OCI-LY1 (cell line): Measurements from ENCODE around the gene FAM76B.

Experiments
- H2AFZ ChIP-seq: fragments of 200-600 bp; sonication (generic), shearing (Covaris generic); 2 replicates; pipeline ENCODE4 v1.6.0; 2014; ENCODE audit warnings: antibody characterized with exemption, mild to moderate bottlenecking, low read length
- H3F3A ChIP-seq: fragments of 200-600 bp; sonication (generic), shearing (Covaris generic); 2 replicates; pipeline ENCODE4 v1.6.0; 2014; ENCODE audit warnings: mild to moderate bottlenecking, antibody characterized with exemption, low read length, moderate library complexity; ENCODE audit not compliant: insufficient read depth
- H3K27ac ChIP-seq: fragments of 200-600 bp; sonication (generic); 2 replicates; pipeline ENCODE4 v1.5.1; 2014; ENCODE audit warnings: low read length, mixed run types, mild to moderate bottlenecking, low read depth; ENCODE audit not compliant: poor library complexity, severe bottlenecking
- H3K27me3 ChIP-seq: fragments of 200-600 bp; sonication (generic); 2 replicates; pipeline ENCODE4 v1.6.0; 2014; ENCODE audit warnings: antibody characterized with exemption, mild to moderate bottlenecking, low read length, moderate library complexity; ENCODE audit not compliant: insufficient read depth
- H3K36me3 ChIP-seq: fragments of 200-600 bp; sonication (generic); 2 replicates; pipeline ENCODE4 v1.6.1; 2014; ENCODE audit warnings: mild to moderate bottlenecking, antibody characterized with exemption, low read length, moderate library complexity, mixed read lengths; ENCODE audit not compliant: insufficient read depth
- H3K4me1 ChIP-seq: fragments of 200-600 bp; sonication (generic); 2 replicates; pipeline ENCODE4 v1.5.1; 2014; ENCODE audit warnings: mild to moderate bottlenecking, low read length, moderate library complexity; ENCODE audit not compliant: insufficient read depth, severe bottlenecking
- H3K4me2 ChIP-seq: fragments of 200-600 bp; sonication (generic), shearing (Covaris generic); 2 replicates; pipeline ENCODE4 v1.6.1; 2014; ENCODE audit warnings: low read length
- H3K4me3 ChIP-seq: fragments of 200-600 bp; sonication (generic); 2 replicates; pipeline ENCODE4 v1.5.1; 2014; ENCODE audit warnings: low read length, low read depth, mild to moderate bottlenecking, mixed read lengths; ENCODE audit not compliant: poor library complexity, severe bottlenecking
- H3K79me2 ChIP-seq: fragments of 200-600 bp; shearing (Covaris generic); 2 replicates; pipeline ENCODE4 v1.6.1; 2016; ENCODE audit warnings: mixed run types, low read length, mixed read lengths; ENCODE audit not compliant: insufficient read depth
- H3K9ac ChIP-seq: fragments of 200-600 bp; sonication (generic), shearing (Covaris generic); 2 replicates; pipeline ENCODE4 v1.6.1; 2014; ENCODE audit warnings: mild to moderate bottlenecking, low read length, mixed read lengths
- H3K9me2 ChIP-seq: fragments of 200-600 bp; sonication (generic), shearing (Covaris generic); 2 replicates; pipeline ENCODE4 v1.6.1; 2014; ENCODE audit warnings: low read depth, mild to moderate bottlenecking, low read length, mixed read lengths
- H3K9me3 ChIP-seq: fragments of 200-600 bp; shearing (Covaris generic); 2 replicates; pipeline ENCODE4 v1.6.1; 2014; ENCODE audit warnings: low read length, mixed read lengths
- H4K20me1 ChIP-seq: fragments of 200-600 bp; sonication (generic), shearing (Covaris generic); 2 replicates; pipeline ENCODE4 v1.6.0; 2016; ENCODE audit warnings: mild to moderate bottlenecking, low read length; ENCODE audit not compliant: insufficient read depth
- EZH2 ChIP-seq: fragments of 200-600 bp; sonication (generic), shearing (Covaris generic); IDR thresholded peaks from 2 replicates; pipeline ENCODE4 v1.8.0; 2017; ENCODE audit warnings: borderline replicate concordance, mixed run types, mild to moderate bottlenecking, antibody characterized with exemption, low read length, moderate library complexity, mixed read lengths
- TF ChIP-seq, protein P1 (sequence below): fragments of 200-600 bp; sonication (generic), shearing (Covaris generic); IDR thresholded peaks from 2 replicates; pipeline ENCODE4 v1.5.1; 2017; ENCODE audit warnings: mild to moderate bottlenecking, antibody characterized with exemption, low read length, moderate library complexity, mixed read lengths

The FAM76B gene

DNA sequence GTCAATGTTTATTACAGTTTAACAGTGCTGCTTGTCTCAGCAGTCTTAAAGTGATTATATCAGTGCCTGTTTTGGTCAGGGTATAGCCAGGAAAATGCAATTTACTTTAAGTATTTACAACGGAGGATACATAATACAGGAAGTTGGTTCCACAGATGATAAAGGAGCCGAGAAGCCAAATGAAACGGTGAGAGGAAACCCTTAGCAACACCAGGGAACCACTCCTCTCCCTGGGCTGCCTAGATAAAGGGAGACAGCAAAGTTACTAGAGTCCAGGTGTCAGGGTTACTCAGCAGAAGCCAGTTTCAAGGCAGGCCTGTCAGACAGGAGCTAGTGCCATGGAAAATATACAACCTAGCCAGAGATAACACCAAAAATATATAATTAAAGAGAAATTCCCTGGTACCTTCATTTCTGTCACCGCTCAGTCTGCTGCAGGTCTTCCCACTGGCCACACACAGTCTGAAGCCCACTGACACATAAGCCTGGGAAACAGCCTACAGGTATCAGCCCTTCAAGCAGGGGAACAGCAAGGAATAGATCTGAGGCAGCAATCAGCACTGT lies 55.5 kb downstream of the FAM76B start:
- TF ChIP-seq, protein P1, sequence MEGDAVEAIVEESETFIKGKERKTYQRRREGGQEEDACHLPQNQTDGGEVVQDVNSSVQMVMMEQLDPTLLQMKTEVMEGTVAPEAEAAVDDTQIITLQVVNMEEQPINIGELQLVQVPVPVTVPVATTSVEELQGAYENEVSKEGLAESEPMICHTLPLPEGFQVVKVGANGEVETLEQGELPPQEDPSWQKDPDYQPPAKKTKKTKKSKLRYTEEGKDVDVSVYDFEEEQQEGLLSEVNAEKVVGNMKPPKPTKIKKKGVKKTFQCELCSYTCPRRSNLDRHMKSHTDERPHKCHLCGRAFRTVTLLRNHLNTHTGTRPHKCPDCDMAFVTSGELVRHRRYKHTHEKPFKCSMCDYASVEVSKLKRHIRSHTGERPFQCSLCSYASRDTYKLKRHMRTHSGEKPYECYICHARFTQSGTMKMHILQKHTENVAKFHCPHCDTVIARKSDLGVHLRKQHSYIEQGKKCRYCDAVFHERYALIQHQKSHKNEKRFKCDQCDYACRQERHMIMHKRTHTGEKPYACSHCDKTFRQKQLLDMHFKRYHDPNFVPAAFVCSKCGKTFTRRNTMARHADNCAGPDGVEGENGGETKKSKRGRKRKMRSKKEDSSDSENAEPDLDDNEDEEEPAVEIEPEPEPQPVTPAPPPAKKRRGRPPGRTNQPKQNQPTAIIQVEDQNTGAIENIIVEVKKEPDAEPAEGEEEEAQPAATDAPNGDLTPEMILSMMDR, result no peak
- no peak overlapping the region for H3K4me2 ChIP-seq
- H3K27ac ChIP-seq, result no peak overlapping the region
- no peaks in the 10 kb centered on the region for H3K79me2 ChIP-seq
- no peak overlapping the region for H3K4me3 ChIP-seq
- no peaks in the 10 kb centered on the region for H4K20me1 ChIP-seq
- H3K27me3 ChIP-seq, result no peaks in the 10 kb centered on the region; the same call in 1 of the 2 replicates
- no peaks in the 10 kb centered on the region for H3K4me1 ChIP-seq
- H3K9me2 ChIP-seq, result no peaks in the 10 kb centered on the region
- H2AFZ ChIP-seq, result no peak overlapping the region
- H3K36me3 ChIP-seq, result no peaks in the 10 kb centered on the region
- no peak overlapping the region for H3K9ac ChIP-seq
- no peaks in the 10 kb centered on the region for H3K9me3 ChIP-seq
- no peaks in the 10 kb centered on the region for H3F3A ChIP-seq

DNA sequence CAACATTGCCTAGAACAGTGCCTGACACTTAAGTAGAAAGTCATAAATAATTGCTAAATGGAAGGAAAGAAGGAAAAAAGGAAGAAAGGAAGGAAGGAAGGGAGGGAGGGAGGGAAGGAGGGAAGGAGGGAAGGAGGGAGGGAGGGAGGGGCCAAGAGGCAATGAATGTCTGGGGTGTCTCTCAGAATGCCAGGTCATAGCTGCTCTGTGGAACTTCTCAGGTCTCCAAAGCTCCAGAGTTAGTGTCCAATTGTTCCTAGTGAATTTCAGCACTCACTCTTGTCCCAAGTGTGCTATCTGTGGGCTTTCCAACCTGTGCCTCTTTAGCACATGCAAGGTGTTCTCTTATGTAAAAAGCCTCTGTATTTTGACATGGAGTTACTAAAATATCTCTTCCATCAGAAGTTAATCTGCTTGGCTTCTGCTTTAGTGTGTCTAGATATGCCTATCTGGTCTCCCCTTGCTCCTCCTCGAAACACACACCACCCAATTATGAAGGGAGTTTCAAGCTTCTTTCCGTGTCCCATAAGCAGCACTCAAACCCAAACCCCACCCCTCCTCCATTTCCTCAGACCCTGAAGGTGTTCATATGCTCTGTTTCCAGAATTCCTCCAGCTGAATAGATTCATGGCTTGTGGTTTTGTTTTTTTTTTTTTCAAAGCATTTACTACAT lies 56.5 kb downstream of the FAM76B start:
- no peaks in the 10 kb centered on the region for H3F3A ChIP-seq
- no peaks in the 10 kb centered on the region; the same call in 1 of the 2 replicates for H3K27me3 ChIP-seq
- no peak overlapping the region for H2AFZ ChIP-seq
- H3K36me3 ChIP-seq, result no peaks in the 10 kb centered on the region
- H3K27ac ChIP-seq, result no peak overlapping the region
- no peak for TF ChIP-seq EZH2
- TF ChIP-seq, protein P1, result no peak
- H3K9ac ChIP-seq, result no peak overlapping the region
- H3K79me2 ChIP-seq, result no peaks in the 10 kb centered on the region
- H3K9me2 ChIP-seq, result no peaks in the 10 kb centered on the region
- H3K4me1 ChIP-seq, result no peaks in the 10 kb centered on the region
- no peaks in the 10 kb centered on the region for H3K9me3 ChIP-seq
- no peaks in the 10 kb centered on the region for H4K20me1 ChIP-seq
- no peak overlapping the region for H3K4me2 ChIP-seq
- no peak overlapping the region for H3K4me3 ChIP-seq

DNA sequence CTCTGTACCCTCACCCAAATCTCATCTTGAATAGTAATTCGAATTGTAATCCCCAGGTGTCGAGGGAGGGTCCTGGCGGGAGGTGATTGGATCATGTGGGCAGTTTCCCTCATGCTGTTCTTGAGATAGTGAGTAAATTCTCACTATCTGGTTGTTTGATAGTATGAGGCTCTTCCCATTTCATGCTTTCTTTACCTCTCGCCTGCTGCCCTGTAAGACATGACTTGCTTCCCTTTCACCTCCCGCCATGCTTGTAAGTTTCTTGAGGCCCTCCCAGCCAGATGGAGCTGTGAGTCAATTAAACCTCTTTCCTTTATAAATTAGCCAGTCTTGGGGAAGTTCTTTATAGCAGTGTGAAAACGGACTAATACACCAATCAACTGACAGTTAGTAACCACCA lies 60.1 kb downstream of the FAM76B start:
- H3K9me2 ChIP-seq, result no peaks in the 10 kb centered on the region
- H4K20me1 ChIP-seq, result no peaks in the 10 kb centered on the region
- no peak for TF ChIP-seq EZH2
- TF ChIP-seq, protein P1, result no peak
- no peak overlapping the region for H3K27ac ChIP-seq
- H3K4me3 ChIP-seq, result no peak overlapping the region
- H3K27me3 ChIP-seq, result no peaks in the 10 kb centered on the region; the same call in 1 of the 2 replicates
- H3K36me3 ChIP-seq, result no peaks in the 10 kb centered on the region
- no peaks in the 10 kb centered on the region for H3K9me3 ChIP-seq
- H3K4me1 ChIP-seq, result no peaks in the 10 kb centered on the region
- H3F3A ChIP-seq, result no peaks in the 10 kb centered on the region
- H3K9ac ChIP-seq, result no peak overlapping the region
- H3K79me2 ChIP-seq, result no peaks in the 10 kb centered on the region
- no peak overlapping the region for H2AFZ ChIP-seq
- no peak overlapping the region for H3K4me2 ChIP-seq
